Measurements from ENCODE around the gene TCFL5.

The TCFL5 gene

GRCh38 chr20:62815066-62815991, 46.3 kb downstream of the TCFL5 start:
- no peak overlapping the region for H3K4me2 ChIP-seq (ENCODE audit: low read length)
- H3K36me3 ChIP-seq (ENCODE audit: control insufficient read depth, insufficient read depth, low read length) = no peaks in the 10 kb centered on the region
- H3K9ac ChIP-seq = no peak overlapping the region
- H3K9me3 ChIP-seq (ENCODE audit: control insufficient read depth, low read length) = no peaks in the 10 kb centered on the region
- peaks cover 19% of the 10 kb centered on the region for H3K4me1 ChIP-seq
- no peak overlapping the region for H2AFZ ChIP-seq
- no peaks in the 10 kb centered on the region for H3K27me3 ChIP-seq (ENCODE audit: control insufficient read depth, insufficient read depth, low read length)
- no peak for TF ChIP-seq CTCF (IDR thresholded peaks at IDR 0.05)
- H3K79me2 ChIP-seq = no peaks in the 10 kb centered on the region
- H3K27ac ChIP-seq = no peak overlapping the region
- no peak overlapping the region for H3K4me3 ChIP-seq (ENCODE audit: low read depth, low read length)

GRCh38 chr20:62814709-62815065, 46.9 kb downstream of the TCFL5 start:
- Histone ChIP-seq H3K4me1 (peaks cover 19% of the 10 kb centered on the region), H3K4me3 (ENCODE audit: low read depth, low read length) (no peak overlapping the region), H3K79me2 (no peaks in the 10 kb centered on the region), H3K9ac (no peak overlapping the region), H3K4me2 (ENCODE audit: low read length) (no peak overlapping the region), H3K27ac (no peak overlapping the region), H3K9me3 (ENCODE audit: control insufficient read depth, low read length) (no peaks in the 10 kb centered on the region), H3K27me3 (ENCODE audit: control insufficient read depth, insufficient read depth, low read length) (no peaks in the 10 kb centered on the region), H3K36me3 (ENCODE audit: control insufficient read depth, insufficient read depth, low read length) (no peaks in the 10 kb centered on the region), H2AFZ (no peak overlapping the region)
- TF ChIP-seq CTCF (IDR thresholded peaks at IDR 0.05) = no peak

- no peak overlapping the region for H3K4me3 ChIP-seq (ENCODE audit: low read depth, low read length)
- H2AFZ ChIP-seq = no peak overlapping the region
- H3K4me2 ChIP-seq (ENCODE audit: low read length) = no peak overlapping the region
- H3K4me1 ChIP-seq = peaks cover 19% of the 10 kb centered on the region
- TF ChIP-seq CTCF (IDR thresholded peaks at IDR 0.05) = no peak
- H3K27me3 ChIP-seq (ENCODE audit: control insufficient read depth, insufficient read depth, low read length) = no peaks in the 10 kb centered on the region
- H3K9ac ChIP-seq = no peak overlapping the region
- H3K27ac ChIP-seq = no peak overlapping the region
- no peaks in the 10 kb centered on the region for H3K9me3 ChIP-seq (ENCODE audit: control insufficient read depth, low read length)
- peaks cover 3% of the 10 kb centered on the region for H3K79me2 ChIP-seq
- no peaks in the 10 kb centered on the region for H3K36me3 ChIP-seq (ENCODE audit: control insufficient read depth, insufficient read depth, low read length)
These were observed 47.4 kb downstream of the TCFL5 start for GRCh38 chr20:62814060-62814708.

- H3K4me3 ChIP-seq (ENCODE audit: low read depth, low read length) = no peak overlapping the region
- TF ChIP-seq CTCF (IDR thresholded peaks at IDR 0.05) = no peak
- no peak overlapping the region for H3K4me2 ChIP-seq (ENCODE audit: low read length)
- no peak overlapping the region for H3K27ac ChIP-seq
- H3K79me2 ChIP-seq = peaks cover 3% of the 10 kb centered on the region
- no peaks in the 10 kb centered on the region for H3K9me3 ChIP-seq (ENCODE audit: control insufficient read depth, low read length)
- no peaks in the 10 kb centered on the region for H3K27me3 ChIP-seq (ENCODE audit: control insufficient read depth, insufficient read depth, low read length)
- peaks cover 16% of the 10 kb centered on the region for H3K4me1 ChIP-seq
- no peak overlapping the region for H3K9ac ChIP-seq
- no peak overlapping the region for H2AFZ ChIP-seq
- no peaks in the 10 kb centered on the region for H3K36me3 ChIP-seq (ENCODE audit: control insufficient read depth, insufficient read depth, low read length)
These were observed 48.0 kb downstream of the TCFL5 start for GRCh38 chr20:62813588-62813987.

All from parathyroid adenoma (tissue), 2 donors.